ENCODE data around the gene LGALS9.

The LGALS9 gene

GRCh38 chr17:27603421-27603770 lies 27.6 kb upstream of the LGALS9 start:
- DNase-seq (ENCODE audit: low read depth in 2 of 2) = no peak

- no peak for DNase-seq (ENCODE audit: low read depth in 2 of 2)
Measured at GRCh38 chr17:27603880-27604794, 26.9 kb upstream of the LGALS9 start.

GRCh38 chr17:27605409-27605808 lies 25.6 kb upstream of the LGALS9 start:
- no peak for DNase-seq (ENCODE audit: low read depth in 2 of 2)

GRCh38 chr17:27607521-27608091 lies 23.4 kb upstream of the LGALS9 start:
- no peak for DNase-seq (ENCODE audit: low read depth in 2 of 2)

GRCh38 chr17:27608328-27609230 lies 22.4 kb upstream of the LGALS9 start:
- no peak for DNase-seq (ENCODE audit: low read depth in 2 of 2)

GRCh38 chr17:27609611-27610303 lies 21.2 kb upstream of the LGALS9 start:
- no peak for DNase-seq (ENCODE audit: low read depth in 2 of 2)

GRCh38 chr17:27610304-27610677 lies 20.7 kb upstream of the LGALS9 start:
- DNase-seq (ENCODE audit: low read depth in 2 of 2) = no peak

- no peak for DNase-seq (ENCODE audit: low read depth in 2 of 2)
Measured at GRCh38 chr17:27612160-27612770, 18.7 kb upstream of the LGALS9 start.

GRCh38 chr17:27613433-27613832 lies 17.6 kb upstream of the LGALS9 start:
- no peak for DNase-seq (ENCODE audit: low read depth in 2 of 2)

- DNase-seq (ENCODE audit: low read depth in 2 of 2) = no peak
Measured at GRCh38 chr17:27615121-27615520, 15.9 kb upstream of the LGALS9 start.

- no peak for DNase-seq (ENCODE audit: low read depth in 2 of 2)
Measured at GRCh38 chr17:27616414-27616813, 14.6 kb upstream of the LGALS9 start.

GRCh38 chr17:27618417-27618816 lies 12.6 kb upstream of the LGALS9 start:
- DNase-seq (ENCODE audit: low read depth in 2 of 2) = no peak

- no peak for DNase-seq (ENCODE audit: low read depth in 2 of 2)
Measured at GRCh38 chr17:27620721-27621120, 10.3 kb upstream of the LGALS9 start.

GRCh38 chr17:27621536-27621935 lies 9.5 kb upstream of the LGALS9 start:
- no peak for DNase-seq (ENCODE audit: low read depth in 2 of 2)

GRCh38 chr17:27621942-27622559 lies 8.9 kb upstream of the LGALS9 start:
- DNase-seq (ENCODE audit: low read depth in 2 of 2) = no peak

GRCh38 chr17:27622986-27623385 lies 8.0 kb upstream of the LGALS9 start:
- no peak for DNase-seq (ENCODE audit: low read depth in 2 of 2)

GRCh38 chr17:27623614-27624013 lies 7.4 kb upstream of the LGALS9 start:
- DNase-seq (ENCODE audit: low read depth in 2 of 2) = no peak

- DNase-seq (ENCODE audit: low read depth in 2 of 2) = no peak
Measured at GRCh38 chr17:27624539-27624938, 6.4 kb upstream of the LGALS9 start.

GRCh38 chr17:27625856-27626255 lies 5.1 kb upstream of the LGALS9 start:
- DNase-seq (ENCODE audit: low read depth in 2 of 2) = no peak

GRCh38 chr17:27627514-27627913 lies 3.5 kb upstream of the LGALS9 start:
- no peak for DNase-seq (ENCODE audit: low read depth in 2 of 2)

- no peak for DNase-seq (ENCODE audit: low read depth in 2 of 2)
Measured at GRCh38 chr17:27628376-27628775, 2.6 kb upstream of the LGALS9 start.
